Activated CD8-positive, alpha-beta memory T cell treated with anti-CD3 and anti-CD28 coated beads, Interleukin-2, amount 10 ng/mL, durations not matched to agents 7 days and 5 days (primary cell): ENCODE measurements around the gene SLC25A33. TPM values are rescaled to one million over a fixed set of nuclear protein-coding genes. Genes with fewer than 3 reads are reported as not detected.

ENCODE experiments used
- ATAC-seq: fragments of 150-1000 bp; cut with Tn5 transposase; one replicate; pipeline ENCODE4 v1.10.0; 2021; ENCODE audit warnings: moderate library complexity
- CTCF ChIA-PET: fragments of 350-600 bp; sonication (Branson Sonifier 250); formaldehyde crosslinking; loops from one replicate; lab custom pipeline; 2021; ENCODE audit warnings: antibody characterized with exemption; lab: Charles Lee
- DNase-seq: peaks from one replicate; pipeline ENCODE4 v3.0.0-alpha.2; 2020
- H3K27ac Mint-ChIP-seq: one replicate; pipeline ENCODE4 v1.8.0; 2021; ENCODE audit warnings: mild to moderate bottlenecking, mixed read lengths
- H3K27me3 Mint-ChIP-seq: one replicate; pipeline ENCODE4 v1.8.0; 2021; ENCODE audit warnings: mixed read lengths
- H3K36me3 Mint-ChIP-seq: one replicate; pipeline ENCODE4 v1.8.0; 2021; ENCODE audit warnings: mild to moderate bottlenecking, mixed read lengths
- H3K4me1 Mint-ChIP-seq: one replicate; pipeline ENCODE4 v1.8.0; 2021; ENCODE audit warnings: mixed read lengths
- H3K4me3 Mint-ChIP-seq: one replicate; pipeline ENCODE4 v1.8.0; 2021; ENCODE audit warnings: mild to moderate bottlenecking, moderate library complexity, mixed read lengths
- H3K9me3 Mint-ChIP-seq: one replicate; pipeline ENCODE4 v1.8.0; 2022; ENCODE audit warnings: low read depth, mixed read lengths
- total RNA-seq, 2 experiments: library from RNA; stranded (reverse); gene quantifications; one replicate each; pipeline ENCODE4 v1.2.3, GENCODE V29; 2021

SLC25A33 gene
- total RNA-seq, 2 experiments from 2014 or later: 4.5 to 7.7 TPM

- Mint-ChIP-seq H3K27ac (no peak overlapping the region), H3K36me3 (no peaks in the 10 kb centered on the region), H3K9me3 (no peaks in the 10 kb centered on the region), H3K4me1 (peaks cover 2% of the 10 kb centered on the region), H3K4me3 (no peak overlapping the region), H3K27me3 (peaks cover 6% of the 10 kb centered on the region)
- CTCF ChIA-PET: no interaction called here
- ATAC-seq (no peak), DNase-seq (no peak)
Measured at GRCh38 chr1:9518454-9518998, 20.7 kb upstream of the SLC25A33 start.

- peaks cover 2% of the 10 kb centered on the region for H3K27me3 Mint-ChIP-seq
- H3K4me1 Mint-ChIP-seq: peaks cover 2% of the 10 kb centered on the region
- CTCF ChIA-PET: interaction anchor here (1.5 kb wide), 1 partner anchor 13 kb away, joined by 6 read pairs; no protein-coding TSS in a partner anchor
- no peaks in the 10 kb centered on the region for H3K9me3 Mint-ChIP-seq
- H3K36me3 Mint-ChIP-seq: no peaks in the 10 kb centered on the region
- no peak overlapping the region for H3K27ac Mint-ChIP-seq
- no peak overlapping the region for H3K4me3 Mint-ChIP-seq
- DNase-seq (no peak), ATAC-seq (no peak)
Measured at GRCh38 chr1:9520411-9520810, 18.9 kb upstream of the SLC25A33 start.

- no peak for ATAC-seq
- Mint-ChIP-seq H3K36me3 (no peaks in the 10 kb centered on the region), H3K27me3 (no peaks in the 10 kb centered on the region), H3K9me3 (no peaks in the 10 kb centered on the region), H3K4me3 (no peak overlapping the region), H3K27ac (no peak overlapping the region), H3K4me1 (no peaks in the 10 kb centered on the region)
- CTCF ChIA-PET: interaction anchor here (1.4 kb wide), 1 partner anchor 33 kb away, joined by 3 read pairs; no protein-coding TSS in a partner anchor
- DNase-seq: no peak
Measured at GRCh38 chr1:9529190-9529589, 10.1 kb upstream of the SLC25A33 start.

GRCh38 chr1:9530320-9530719 lies 8.9 kb upstream of the SLC25A33 start:
- no peaks in the 10 kb centered on the region for H3K4me1 Mint-ChIP-seq
- H3K9me3 Mint-ChIP-seq: no peaks in the 10 kb centered on the region
- ATAC-seq (no peak), DNase-seq (no peak)
- H3K27me3 Mint-ChIP-seq: no peaks in the 10 kb centered on the region
- H3K36me3 Mint-ChIP-seq: no peaks in the 10 kb centered on the region
- H3K27ac Mint-ChIP-seq: no peak overlapping the region
- H3K4me3 Mint-ChIP-seq: no peak overlapping the region
- CTCF ChIA-PET: interaction anchor here (0.9 kb wide), 1 partner anchor 34 kb away, joined by 3 read pairs; no protein-coding TSS in a partner anchor

GRCh38 chr1:9534953-9535352 lies 4.3 kb upstream of the SLC25A33 start:
- no peak overlapping the region for H3K27ac Mint-ChIP-seq
- ATAC-seq (no peak), DNase-seq (no peak)
- no peaks in the 10 kb centered on the region for H3K27me3 Mint-ChIP-seq
- no peaks in the 10 kb centered on the region for H3K36me3 Mint-ChIP-seq
- no peak overlapping the region for H3K4me3 Mint-ChIP-seq
- H3K9me3 Mint-ChIP-seq: no peaks in the 10 kb centered on the region
- H3K4me1 Mint-ChIP-seq: peaks cover 14% of the 10 kb centered on the region
- CTCF ChIA-PET: interaction anchor here (0.7 kb wide), 1 partner anchor 268 kb away, joined by 3 read pairs; no protein-coding TSS in a partner anchor

- DNase-seq (no peak), ATAC-seq (no peak)
- CTCF ChIA-PET: interaction anchor here (0.7 to 1.4 kb wide), 2 partner anchors 46 to 456 kb away, joined by 3 to 6 read pairs; no protein-coding TSS in a partner anchor
- Mint-ChIP-seq H3K27ac (no peak overlapping the region), H3K27me3 (no peaks in the 10 kb centered on the region), H3K4me1 (peaks cover 23% of the 10 kb centered on the region), H3K36me3 (no peaks in the 10 kb centered on the region), H3K9me3 (no peaks in the 10 kb centered on the region), H3K4me3 (no peak overlapping the region)
Measured at GRCh38 chr1:9536301-9536700, 3.0 kb upstream of the SLC25A33 start.

- peak overlapping the region; percentile 45 for H3K27ac Mint-ChIP-seq
- ATAC-seq (no peak), DNase-seq (no peak)
- no peak overlapping the region for H3K4me3 Mint-ChIP-seq
- H3K9me3 Mint-ChIP-seq: no peaks in the 10 kb centered on the region
- H3K4me1 Mint-ChIP-seq: peaks cover 34% of the 10 kb centered on the region
- CTCF ChIA-PET: interaction anchor here (0.5 to 1.5 kb wide), 4 partner anchors 32 to 1371 kb away, joined by 3 to 5 read pairs (median 3); partner anchors contain the start of gene TMEM201
- H3K27me3 Mint-ChIP-seq: no peaks in the 10 kb centered on the region
- peaks cover 5% of the 10 kb centered on the region for H3K36me3 Mint-ChIP-seq
Measured at GRCh38 chr1:9537863-9538668, 1.2 kb upstream of the SLC25A33 start.

GRCh38 chr1:9538669-9539164 lies 548 bp upstream of the SLC25A33 start:
- H3K27ac Mint-ChIP-seq: peak overlapping the region; percentile 76
- H3K4me3 Mint-ChIP-seq: peak overlapping the region; percentile 65
- no peak for DNase-seq

GRCh38 chr1:9539829-9540550 lies 725 bp downstream of the SLC25A33 start:
- H3K4me3 Mint-ChIP-seq: peak overlapping the region; percentile 86
- H3K9me3 Mint-ChIP-seq: no peaks in the 10 kb centered on the region
- peaks cover 34% of the 10 kb centered on the region for H3K4me1 Mint-ChIP-seq
- H3K27me3 Mint-ChIP-seq: no peaks in the 10 kb centered on the region
- CTCF ChIA-PET: interaction anchor here (0.9 to 1.0 kb wide), 2 partner anchors 9 to 49 kb away, joined by 3 read pairs; no protein-coding TSS in a partner anchor
- DNase-seq: peak; percentile 60
- ATAC-seq: peak; percentile 55
- H3K27ac Mint-ChIP-seq: peak overlapping the region; percentile 72
- H3K36me3 Mint-ChIP-seq: peaks cover 5% of the 10 kb centered on the region

More at GRCh38 chr1:9538669-9539164, 548 bp upstream of the SLC25A33 start:
- H3K36me3 Mint-ChIP-seq: peaks cover 5% of the 10 kb centered on the region
- peaks cover 34% of the 10 kb centered on the region for H3K4me1 Mint-ChIP-seq
- CTCF ChIA-PET: interaction anchor here (0.9 to 1.5 kb wide), 3 partner anchors 10 to 50 kb away, joined by 3 to 5 read pairs (median 3); partner anchors contain the start of gene TMEM201
- no peaks in the 10 kb centered on the region for H3K27me3 Mint-ChIP-seq
- no peak for ATAC-seq
- H3K9me3 Mint-ChIP-seq: no peaks in the 10 kb centered on the region

- Mint-ChIP-seq H3K27ac (no peak overlapping the region), H3K36me3 (peaks cover 5% of the 10 kb centered on the region), H3K4me1 (peaks cover 34% of the 10 kb centered on the region), H3K9me3 (no peaks in the 10 kb centered on the region), H3K27me3 (no peaks in the 10 kb centered on the region), H3K4me3 (no peak overlapping the region)
- ATAC-seq: no peak
- DNase-seq: no peak
- CTCF ChIA-PET: interaction anchor here (1.4 kb wide), 1 partner anchor 15 kb away, joined by 4 read pairs; no protein-coding TSS in a partner anchor
Measured at GRCh38 chr1:9542430-9542829, 3.2 kb downstream of the SLC25A33 start.

- H3K4me1 Mint-ChIP-seq: peaks cover 20% of the 10 kb centered on the region
- CTCF ChIA-PET: no interaction called here
Measured at GRCh38 chr1:9544926-9545325, 5.7 kb downstream of the SLC25A33 start.

GRCh38 chr1:9549955-9550546 lies 10.8 kb downstream of the SLC25A33 start:
- CTCF ChIA-PET: interaction anchor here (1.7 kb wide), 1 partner anchor 283 kb away, joined by 3 read pairs; no protein-coding TSS in a partner anchor
- Mint-ChIP-seq H3K27ac (no peak overlapping the region), H3K4me1 (no peaks in the 10 kb centered on the region), H3K36me3 (peaks cover 6% of the 10 kb centered on the region), H3K4me3 (no peak overlapping the region), H3K9me3 (no peaks in the 10 kb centered on the region), H3K27me3 (no peaks in the 10 kb centered on the region)
- DNase-seq: no peak
- no peak for ATAC-seq

More at GRCh38 chr1:9544926-9545325, 5.7 kb downstream of the SLC25A33 start:
- Mint-ChIP-seq H3K4me3 (no peak overlapping the region), H3K9me3 (no peaks in the 10 kb centered on the region), H3K36me3 (peaks cover 5% of the 10 kb centered on the region), H3K27ac (no peak overlapping the region), H3K27me3 (no peaks in the 10 kb centered on the region)
- no peak for DNase-seq
- ATAC-seq: no peak
